Ovary (tissue), 9 donors: ENCODE measurements around the gene MVD. TPM values are rescaled to one million over a fixed set of nuclear protein-coding genes. Genes with fewer than 3 reads are reported as not detected.

Experiments used
- DNase-seq, 5 donors: peaks; one replicate each; pipeline ENCODE4 v3.0.0-alpha.2; 2019 to 2020
- H3K27ac ChIP-seq, 2 donors: fragments of 200-600 bp; one replicate each; pipeline versions ENCODE4 v1.5.1 to v1.8.0; 2019 to 2022
- H3K27me3 ChIP-seq: fragments of 200-600 bp; one replicate; pipeline ENCODE4 v1.8.0; 2022
- H3K36me3 ChIP-seq: fragments of 200-600 bp; sonication (generic); one replicate; pipeline ENCODE4 v1.5.1; 2019
- H3K4me1 ChIP-seq: one replicate; pipeline ENCODE4 v1.8.1; 2013; ENCODE audit warnings: mild to moderate bottlenecking, moderate library complexity; ENCODE audit not compliant: insufficient read depth
- H3K4me3 ChIP-seq: fragments of 200-600 bp; sonication (generic); one replicate; pipeline ENCODE4 v1.5.1; 2017
- H3K9me3 ChIP-seq, 2 donors: fragments of 200-600 bp in 1 of 2; sonication (generic) in 1 of 2; one replicate each; pipeline versions ENCODE4 v1.5.1 to v1.8.1; 2013 to 2019; ENCODE audit warnings: mild to moderate bottlenecking in 1 of 2, moderate library complexity in 1 of 2
- CTCF ChIP-seq, 3 donors: fragments of 450-650 bp in 2 of 3; fragments of 200-600 bp in 1 of 3; IDR thresholded peaks; one replicate each; pipeline versions ENCODE4 v1.5.1 to v1.8.0; 2016 to 2022; ENCODE audit warnings: antibody characterized with exemption in 3 of 3, mild to moderate bottlenecking in 1 of 3
- EP300 ChIP-seq: sonication (generic); formaldehyde crosslinking; IDR thresholded peaks from one replicate; pipeline ENCODE4 v1.6.1; 2017; ENCODE audit warnings: antibody characterized with exemption
- POLR2A ChIP-seq: fragments of 450-650 bp; IDR thresholded peaks from one replicate; pipeline ENCODE4 v1.6.1; 2017; ENCODE audit warnings: antibody characterized with exemption, mild to moderate bottlenecking, moderate library complexity
- WGBS, 3 donors: extraction: QIAGEN DNeasy Blood & Tissue Kit in 1 of 3; methylation state at CpG; one replicate each; pipeline versions ENCODE4 v1.1.5 to v1.1.7; 2013 to 2017; 5-methylcytosine and 5-hydroxymethylcytosine counted together
- intact Hi-C, 4 donors: fragments of 100-400 bp; cut with DNase I; formaldehyde crosslinking; loops; one replicate each; pipeline versions ENCODE4 v1.11.0 to v1.15.1; 2022 to 2023
- polyA plus RNA-seq, 2 donors: library from polyadenylated mRNA; stranded (reverse); fragments of 200-250 nt in 1 of 2; fragments of 350-450 nt in 1 of 2; fragmentation: Illumina TruSeq in 1 of 2; extraction: RNeasy Lipid Tissue Mini Kit (QIAGEN cat#74804) in 1 of 2; gene quantifications; one replicate each; pipeline ENCODE4 v1.2.3, GENCODE V29; 2013 to 2014
- total RNA-seq, 7 donors: library from RNA; depleted of rRNA in 2 of 7; stranded (reverse); fragments of >200 nt in 2 of 7; fragmentation: NEBNext Ultra II Directional in 3 of 7; extraction: Animal tissue kit (Norgen Biotek cat#: 25700) in 3 of 7; gene quantifications; one replicate each; pipeline versions ENCODE4 v1.1.0 to v1.2.4, GENCODE V29; 2016 to 2023
- donor health status: DM: no; HTN: no; CAD: no; lungs with moderate emphysema.
- donor health status: DM: no; HTN: no; CAD: no.
- donor health status: Bipolar disorder and iron deficiency.
- donor health status: DM: yes; HTN: yes; CAD: no.
- donor health status: DM: no; HTN: no; CAD: no.
- donor health status: DM: yes; HTN: yes; CAD: no.

MVD gene
- total and polyA plus RNA-seq, 9 donors, result 9.1 to 135 (median 20.9) TPM

GRCh38 chr16:88630433-88630832 is 32.5 kb downstream of the MVD start:
- Histone ChIP-seq H3K9me3 (no peaks in the 10 kb centered on the region), H3K27me3 (no peaks in the 10 kb centered on the region), H3K4me3 (no peak overlapping the region), H3K4me1 (no peaks in the 10 kb centered on the region), H3K36me3 (no peaks in the 10 kb centered on the region), H3K27ac (no peak overlapping the region)
- intact Hi-C loops, result no loop called here
- 87 to 90% (median 90%) methylated on average over 12 of the region's 12 CpGs for WGBS, 3 donors
- DNase-seq, result no peak
- no peak for TF ChIP-seq EP300
- TF ChIP-seq POLR2A, result no peak
- no peak for TF ChIP-seq CTCF (IDR thresholded peaks at IDR 0.05)

GRCh38 chr16:88629835-88630234 is 33.1 kb downstream of the MVD start:
- Histone ChIP-seq H3K4me3 (no peak overlapping the region), H3K4me1 (no peaks in the 10 kb centered on the region), H3K27me3 (no peaks in the 10 kb centered on the region), H3K9me3 (no peaks in the 10 kb centered on the region), H3K36me3 (no peaks in the 10 kb centered on the region), H3K27ac (no peak overlapping the region)
- no peak for DNase-seq
- TF ChIP-seq POLR2A (no peak), EP300 (no peak), CTCF (IDR thresholded peaks at IDR 0.05) (no peak)
- intact Hi-C loops, result no loop called here
- WGBS, 3 donors, result 82 to 83% (median 83%) methylated on average over 9 of the region's 9 CpGs

- 66 to 70% (median 69%) methylated on average over 11 to 12 of the region's 12 CpGs for WGBS, 3 donors
- no peak overlapping the region for H3K4me3 ChIP-seq
- H3K36me3 ChIP-seq, result no peaks in the 10 kb centered on the region
- DNase-seq, result no peak
- H3K9me3 ChIP-seq, result no peaks in the 10 kb centered on the region
- no peak overlapping the region for H3K27ac ChIP-seq
- no peaks in the 10 kb centered on the region for H3K27me3 ChIP-seq
- H3K4me1 ChIP-seq, result no peaks in the 10 kb centered on the region
- TF ChIP-seq CTCF (IDR thresholded peaks at IDR 0.05), result no peak
- no peak for TF ChIP-seq EP300
- TF ChIP-seq POLR2A, result no peak
- intact Hi-C loops, result no loop called here
Observed at GRCh38 chr16:88628512-88628974, 34.3 kb downstream of the MVD start.

GRCh38 chr16:88627531-88628411 is 35.1 kb downstream of the MVD start:
- no peaks in the 10 kb centered on the region for H3K4me1 ChIP-seq
- no peak for DNase-seq
- H3K4me3 ChIP-seq, result no peak overlapping the region
- no peaks in the 10 kb centered on the region for H3K27me3 ChIP-seq
- H3K36me3 ChIP-seq, result no peaks in the 10 kb centered on the region
- H3K9me3 ChIP-seq, result no peaks in the 10 kb centered on the region
- intact Hi-C loops, result no loop called here
- TF ChIP-seq CTCF (IDR thresholded peaks at IDR 0.05) (no peak), POLR2A (no peak), EP300 (no peak)
- 93 to 95% (median 94%) methylated on average over 26 to 27 of the region's 27 CpGs for WGBS, 3 donors
- H3K27ac ChIP-seq, result no peak overlapping the region
